Activated CD4-positive, CD25-positive, alpha-beta regulatory T cell (primary cell): ENCODE data around the gene EEF1E1.
"Not testable (repeated sequence)": the region's sequence is repeated elsewhere in the genome, so short reads cannot be mapped to it uniquely, and the experiment has no call there.

Experiments
- DNase-seq, 4 experiments: peaks; one replicate each; lab custom pipeline; 2025; lab: John Stamatoyannopoulos, UW

The EEF1E1 gene

GRCh38 chr6:8063761-8064637 lies 38.3 kb downstream of the EEF1E1 start, which contains the start of gene BLOC1S5:
TSS of gene BLOC1S5 (minus strand) at chr6:8064389. CDS start at chr6:8064376, 13 bp downstream.
- DNase-seq, result peak; percentile 89 to 94 (median 92)

GRCh38 chr6:8061736-8062135 lies 40.6 kb downstream of the EEF1E1 start:
- DNase-seq, result no peak

- no peak for DNase-seq
These were observed 42.0 kb downstream of the EEF1E1 start for GRCh38 chr6:8060346-8060745.

- DNase-seq, result no peak
These were observed 43.2 kb downstream of the EEF1E1 start for GRCh38 chr6:8059129-8059528.

- no peak for DNase-seq
These were observed 44.6 kb downstream of the EEF1E1 start for GRCh38 chr6:8057793-8058192.

GRCh38 chr6:8057263-8057662 lies 45.1 kb downstream of the EEF1E1 start:
- no peak for DNase-seq

- no peak for DNase-seq
These were observed 48.1 kb downstream of the EEF1E1 start for GRCh38 chr6:8054276-8054675.

GRCh38 chr6:8047541-8048292 lies 54.6 kb downstream of the EEF1E1 start:
- no peak for DNase-seq

GRCh38 chr6:8045769-8046168 lies 56.6 kb downstream of the EEF1E1 start:
- not testable (repeated sequence) for DNase-seq

- DNase-seq, result no peak
These were observed 59.1 kb downstream of the EEF1E1 start for GRCh38 chr6:8043221-8043620.

- DNase-seq, result no peak
These were observed 60.3 kb downstream of the EEF1E1 start for GRCh38 chr6:8041913-8042583.

- DNase-seq, result not testable (repeated sequence)
These were observed 68.2 kb downstream of the EEF1E1 start for GRCh38 chr6:8034107-8034506.

GRCh38 chr6:8030920-8031319 lies 71.4 kb downstream of the EEF1E1 start:
- no peak for DNase-seq
